H1 (cell line): ENCODE data around the gene LIPF. TPM values are rescaled to one million over a fixed set of nuclear protein-coding genes. Genes with fewer than 3 reads are reported as not detected.

Experiments
- CTCF ChIA-PET: fragments of 300-600 bp; sonication (Branson Sonifier 250); formaldehyde crosslinking; loops from one replicate; lab custom pipeline; 2021; ENCODE audit not compliant: partially characterized antibody; lab: Charles Lee
- POLR2A ChIA-PET: fragments of 300-600 bp; sonication (Branson Sonifier 250); formaldehyde crosslinking; loops from one replicate; lab custom pipeline; 2021; ENCODE audit warnings: inconsistent platforms; ENCODE audit not compliant: partially characterized antibody; lab: Charles Lee
- DNase-seq, 2 experiments: peaks; one replicate each; pipeline versions ENCODE4 v3.0.0 to v3.0.0-alpha.2; 2010 to 2022; ENCODE audit warnings: low spot score in 2 of 2, low read depth in 1 of 2, mixed read lengths in 1 of 2
- FAIRE-seq: peaks from 2 replicates; lab custom pipeline; 2011; peaks lifted over from hg19 to GRCh38; lab: Jason Lieb, UNC
- H2AFZ ChIP-seq: 2 replicates; pipeline ENCODE4 v1.8.1; 2012; ENCODE audit warnings: low read length, inconsistent platforms
- H2AK5ac ChIP-seq: 2 replicates; pipeline ENCODE4 v1.6.1; 2013; ENCODE audit warnings: low read depth, low read length
- H2BK120ac ChIP-seq: replicated peaks from 2 replicates; pipeline ENCODE3; 2013; ENCODE audit warnings: low read depth, low read length, inconsistent platforms
- H2BK12ac ChIP-seq: 2 replicates; pipeline ENCODE4 v1.6.1; 2013; ENCODE audit warnings: low read depth, low read length
- H2BK15ac ChIP-seq: 2 replicates; pipeline ENCODE4 v1.6.1; 2013; ENCODE audit warnings: low read length
- H2BK20ac ChIP-seq: 2 replicates; pipeline ENCODE4 v1.6.1; 2013; ENCODE audit warnings: low read length
- H2BK5ac ChIP-seq: 2 replicates; pipeline ENCODE4 v1.6.1; 2013; ENCODE audit warnings: low read depth, low read length
- H3K14ac ChIP-seq: 2 replicates; pipeline ENCODE4 v1.6.1; 2013; ENCODE audit warnings: inconsistent platforms; ENCODE audit not compliant: insufficient read length
- H3K18ac ChIP-seq: 2 replicates; pipeline ENCODE4 v1.6.1; 2013; ENCODE audit warnings: low read length; ENCODE audit errors: extremely low read depth
- H3K23ac ChIP-seq: 2 replicates; pipeline ENCODE4 v1.6.1; 2013; ENCODE audit warnings: inconsistent platforms; ENCODE audit not compliant: insufficient read length
- H3K23me2 ChIP-seq: 2 replicates; pipeline ENCODE4 v1.6.1; 2013; ENCODE audit warnings: low read depth, low read length
- H3K27ac ChIP-seq: 2 replicates; pipeline ENCODE4 v1.6.1; 2011; ENCODE audit warnings: low read depth, low read length, inconsistent platforms
- H3K27me3 ChIP-seq, 4 experiments: replicated peaks in 1 of 4; 1 replicate in 1 of 4; 2 replicates in 3 of 4; pipeline versions ENCODE4 v1.6.1 to v1.8.1; 2011 to 2013; ENCODE audit warnings: low read length in 3 of 4, mild to moderate bottlenecking in 3 of 4, inconsistent platforms in 2 of 4, mixed read lengths in 2 of 4, moderate library complexity in 1 of 4; ENCODE audit not compliant: control insufficient read depth in 3 of 4, insufficient read depth in 3 of 4; ENCODE audit errors: extremely low read depth in 1 of 4
- H3K36me3 ChIP-seq, 4 experiments: 2 replicates each; pipeline versions ENCODE4 v1.6.1 to v1.8.1; 2011 to 2013; ENCODE audit warnings: mild to moderate bottlenecking in 4 of 4, low read length in 3 of 4, moderate library complexity in 2 of 4, control low read depth in 1 of 4, inconsistent platforms in 1 of 4; ENCODE audit not compliant: insufficient read depth in 4 of 4, control insufficient read depth in 2 of 4
- H3K4ac ChIP-seq: replicated peaks from 2 replicates; pipeline ENCODE3; 2013; ENCODE audit warnings: low read length, low read depth, mixed read lengths, inconsistent platforms; ENCODE audit not compliant: insufficient read length
- H3K4me1 ChIP-seq, 4 experiments: replicated peaks in 1 of 4; 1 replicate in 1 of 4; 2 replicates in 3 of 4; pipeline versions ENCODE4 v1.6.1 to v1.8.1; 2011 to 2013; ENCODE audit warnings: low read length in 3 of 4, inconsistent platforms in 2 of 4, mixed read lengths in 1 of 4; ENCODE audit not compliant: insufficient read depth in 4 of 4, control insufficient read depth in 3 of 4
- H3K4me2 ChIP-seq, 2 experiments: 2 replicates each; pipeline versions ENCODE4 v1.6.1 to v1.8.1; 2011 to 2013; ENCODE audit warnings: low read depth in 2 of 2, low read length in 2 of 2, control low read depth in 1 of 2, inconsistent platforms in 1 of 2, mild to moderate bottlenecking in 1 of 2; ENCODE audit not compliant: insufficient read depth in 1 of 2
- H3K4me3 ChIP-seq, 4 experiments: fragments of 200-600, 300-600 bp in 1 of 4; sonication (generic), shearing (Covaris generic), sonication (Bioruptor Twin) in 1 of 4; 2 replicates each; pipeline versions ENCODE4 v1.5.1 to v1.8.1; 2011 to 2016; ENCODE audit warnings: low read length in 4 of 4, low read depth in 3 of 4, control low read depth in 2 of 4, inconsistent platforms in 2 of 4, mild to moderate bottlenecking in 2 of 4, mixed read lengths in 1 of 4, moderate library complexity in 1 of 4; ENCODE audit not compliant: insufficient read depth in 2 of 4; ENCODE audit errors: extremely low read depth in 1 of 4
- H3K56ac ChIP-seq: replicated peaks from 2 replicates; pipeline ENCODE3; 2013; ENCODE audit warnings: low read depth, mild to moderate bottlenecking, mixed read lengths, low read length, inconsistent platforms; ENCODE audit not compliant: insufficient read length
- H3K79me1 ChIP-seq: 2 replicates; pipeline ENCODE4 v1.6.1; 2013; ENCODE audit warnings: low read depth, low read length, control low read depth
- H3K79me2 ChIP-seq, 2 experiments: 2 replicates each; pipeline versions ENCODE4 v1.6.1 to v1.8.1; 2012 to 2013; ENCODE audit warnings: low read length in 2 of 2, mild to moderate bottlenecking in 2 of 2, inconsistent platforms in 1 of 2; ENCODE audit not compliant: insufficient read depth in 2 of 2, control insufficient read depth in 1 of 2
- H3K9ac ChIP-seq, 4 experiments: replicated peaks in 1 of 4; 1 replicate in 1 of 4; 2 replicates in 3 of 4; pipeline versions ENCODE4 v1.6.1 to v1.8.1; 2011 to 2013; ENCODE audit warnings: low read depth in 3 of 4, low read length in 3 of 4, control low read depth in 2 of 4, mild to moderate bottlenecking in 2 of 4, moderate library complexity in 2 of 4, inconsistent platforms in 1 of 4; ENCODE audit errors: extremely low read depth in 1 of 4
- H3K9me3 ChIP-seq, 2 experiments: 2 replicates each; pipeline versions ENCODE4 v1.6.1 to v1.8.1; 2012 to 2013; ENCODE audit warnings: mild to moderate bottlenecking in 2 of 2, moderate library complexity in 2 of 2, control low read depth in 1 of 2, inconsistent platforms in 1 of 2, low read depth in 1 of 2, low read length in 1 of 2, mixed read lengths in 1 of 2; ENCODE audit not compliant: insufficient read depth in 2 of 2
- H4K20me1 ChIP-seq, 2 experiments: replicated peaks in 1 of 2; 2 replicates each; pipeline versions ENCODE3 to v1.8.1; 2011 to 2013; ENCODE audit warnings: inconsistent platforms in 2 of 2, low read length in 2 of 2, mild to moderate bottlenecking in 1 of 2; ENCODE audit not compliant: insufficient read depth in 2 of 2, control insufficient read depth in 1 of 2
- H4K5ac ChIP-seq: 2 replicates; pipeline ENCODE4 v1.6.1; 2013; ENCODE audit warnings: low read length, low read depth, mixed read lengths, inconsistent platforms; ENCODE audit not compliant: insufficient read length
- H4K8ac ChIP-seq: 2 replicates; pipeline ENCODE4 v1.8.0; 2013; ENCODE audit warnings: mild to moderate bottlenecking, moderate library complexity, low read length, inconsistent platforms; ENCODE audit not compliant: insufficient read depth; ENCODE audit errors: extremely low read depth
- H4K91ac ChIP-seq: replicated peaks from 2 replicates; pipeline ENCODE3; 2013; ENCODE audit warnings: low read length, mixed read lengths, inconsistent platforms; ENCODE audit not compliant: insufficient read length
- BACH1 ChIP-seq: IDR thresholded peaks from 2 replicates; pipeline ENCODE4 v1.6.1; 2012; ENCODE audit warnings: low read length, improper control_type of control experiment
- GTF2F1 ChIP-seq: IDR thresholded peaks from 2 replicates; pipeline ENCODE4 v1.6.1; 2012; ENCODE audit warnings: low read depth, low read length, improper control_type of control experiment, borderline replicate concordance
- JUN ChIP-seq: IDR thresholded peaks from 2 replicates; pipeline ENCODE4 v1.6.1; 2011; ENCODE audit warnings: low read depth, mild to moderate bottlenecking, improper control_type of control experiment, low read length
- KDM4A ChIP-seq: IDR thresholded peaks from one replicate; pipeline ENCODE4 v1.7.1; 2012; ENCODE audit warnings: low read depth, mild to moderate bottlenecking, moderate library complexity, low read length, inconsistent platforms; ENCODE audit not compliant: severe bottlenecking
- MAFK ChIP-seq: IDR thresholded peaks from 2 replicates; pipeline ENCODE4 v1.6.1; 2012; ENCODE audit warnings: low read depth, mild to moderate bottlenecking, improper control_type of control experiment, low read length
- PHF8 ChIP-seq: fragments of 200-600 bp; sonication (generic); conservative IDR thresholded peaks from 2 replicates; pipeline ENCODE4 v1.7.1; 2012; ENCODE audit warnings: low read depth, mild to moderate bottlenecking, inconsistent platforms, low read length, moderate library complexity
- SIX5 ChIP-seq: IDR thresholded peaks from 2 replicates; pipeline ENCODE4 v1.6.1; 2011; ENCODE audit warnings: mild to moderate bottlenecking, low read depth, low read length
- TAF7 ChIP-seq: optimal IDR thresholded peaks from 2 replicates; pipeline ENCODE3; 2011; ENCODE audit warnings: low read depth, mild to moderate bottlenecking, inconsistent platforms, low read length, moderate library complexity, borderline replicate concordance
- WGBS, 2 experiments: shearing (Covaris generic) in 1 of 2; methylation state at CpG; one replicate each; pipeline versions ENCODE4 v1.1.6 to v1.1.7; 2013 to 2015; ENCODE audit warnings: low lambda C conversion rate in 2 of 2, mixed read lengths in 2 of 2, inconsistent platforms in 1 of 2, low coverage in 1 of 2, missing lambda C conversion rate in 1 of 2; ENCODE audit not compliant: insufficient replicate concordance in 2 of 2, insufficient coverage in 1 of 2, insufficient read length in 1 of 2; ENCODE audit errors: extremely low coverage in 1 of 2, missing lambda C conversion rate in 1 of 2; 5-methylcytosine and 5-hydroxymethylcytosine counted together
- polyA plus RNA-seq, 7 experiments: library from polyadenylated mRNA; depleted of rRNA in 3 of 7; stranded (reverse) in 5 of 7; unstranded in 2 of 7; fragments of >200 nt in 5 of 7; fragments of 200-250 nt in 2 of 7; gene quantifications; 1 replicate in 5 of 7; 2 replicates in 1 of 7; 4 replicates in 1 of 7; pipeline versions ENCODE4 v1.2.1 to v1.2.3, GENCODE V29; 2011 to 2013; ENCODE audit warnings: missing spikeins in 2 of 7, mixed read lengths in 2 of 7
- total RNA-seq: library from RNA; stranded (reverse); fragmentation: NEBNext Ultra II Directional; extraction: Animal tissue kit (Norgen Biotek cat#: 25700); gene quantifications from 2 replicates; pipeline ENCODE4 v1.2.1, GENCODE V29; 2021

LIPF gene
- total and polyA plus RNA-seq, 2 of the 8 experiments (the other 6 are each of a cell fraction or from before 2014, with no cell fraction given): not detected

GRCh38 chr10:88659725-88660597 is 4.3 kb upstream of the LIPF start:
- H3K4me2 ChIP-seq: no peak overlapping the region
- H3K27me3 ChIP-seq: no peaks in the 10 kb centered on the region
- ChIA-PET CTCF (interaction anchor here (0.9 kb wide), 1 partner anchor 68 kb away, joined by 3 read pairs; no protein-coding TSS in a partner anchor), POLR2A (no interaction called here)
- H2BK5ac ChIP-seq: no peak overlapping the region
- no peak overlapping the region for H4K5ac ChIP-seq
- H2BK12ac ChIP-seq: no peak overlapping the region
- no peak overlapping the region for H2AK5ac ChIP-seq
- no peak overlapping the region for H3K14ac ChIP-seq
- no peak overlapping the region for H4K91ac ChIP-seq
- no peak overlapping the region for H2BK120ac ChIP-seq
- no peak overlapping the region for H2BK15ac ChIP-seq
- no peak overlapping the region for H3K27ac ChIP-seq
- H4K8ac ChIP-seq: no peak overlapping the region
- H3K4me3 ChIP-seq: no peak overlapping the region
- DNase-seq (no peak), FAIRE-seq (no peak)
- no peak overlapping the region for H2AFZ ChIP-seq
- H3K36me3 ChIP-seq: no peaks in the 10 kb centered on the region
- H3K23ac ChIP-seq: no peak overlapping the region
- H3K9me3 ChIP-seq: no peaks in the 10 kb centered on the region
- H3K4ac ChIP-seq: no peak overlapping the region
- H3K4me1 ChIP-seq: no peaks in the 10 kb centered on the region
- TF ChIP-seq KDM4A (no peak), PHF8 (no peak), SIX5 (no peak), MAFK (no peak), GTF2F1 (no peak), BACH1 (no peak), TAF7 (no peak), JUN (no peak)
- no peaks in the 10 kb centered on the region for H3K79me1 ChIP-seq
- no peaks in the 10 kb centered on the region for H3K79me2 ChIP-seq
- H2BK20ac ChIP-seq: no peak overlapping the region
- no peak overlapping the region for H3K9ac ChIP-seq
- H3K56ac ChIP-seq: no peak overlapping the region
- H3K23me2 ChIP-seq: no peaks in the 10 kb centered on the region
- no peaks in the 10 kb centered on the region for H4K20me1 ChIP-seq
- WGBS, 2 experiments: 84% methylated on average over 3 of the region's 3 CpGs; no CpG with 5 or more reads in 1 of the 2 experiments
- no peak overlapping the region for H3K18ac ChIP-seq
